ENCODE measurements around the gene MED15.
"Not testable (repeated sequence)": the region's sequence is repeated elsewhere in the genome, so short reads cannot be mapped to it uniquely, and the experiment has no call there.

MED15 gene

DNA sequence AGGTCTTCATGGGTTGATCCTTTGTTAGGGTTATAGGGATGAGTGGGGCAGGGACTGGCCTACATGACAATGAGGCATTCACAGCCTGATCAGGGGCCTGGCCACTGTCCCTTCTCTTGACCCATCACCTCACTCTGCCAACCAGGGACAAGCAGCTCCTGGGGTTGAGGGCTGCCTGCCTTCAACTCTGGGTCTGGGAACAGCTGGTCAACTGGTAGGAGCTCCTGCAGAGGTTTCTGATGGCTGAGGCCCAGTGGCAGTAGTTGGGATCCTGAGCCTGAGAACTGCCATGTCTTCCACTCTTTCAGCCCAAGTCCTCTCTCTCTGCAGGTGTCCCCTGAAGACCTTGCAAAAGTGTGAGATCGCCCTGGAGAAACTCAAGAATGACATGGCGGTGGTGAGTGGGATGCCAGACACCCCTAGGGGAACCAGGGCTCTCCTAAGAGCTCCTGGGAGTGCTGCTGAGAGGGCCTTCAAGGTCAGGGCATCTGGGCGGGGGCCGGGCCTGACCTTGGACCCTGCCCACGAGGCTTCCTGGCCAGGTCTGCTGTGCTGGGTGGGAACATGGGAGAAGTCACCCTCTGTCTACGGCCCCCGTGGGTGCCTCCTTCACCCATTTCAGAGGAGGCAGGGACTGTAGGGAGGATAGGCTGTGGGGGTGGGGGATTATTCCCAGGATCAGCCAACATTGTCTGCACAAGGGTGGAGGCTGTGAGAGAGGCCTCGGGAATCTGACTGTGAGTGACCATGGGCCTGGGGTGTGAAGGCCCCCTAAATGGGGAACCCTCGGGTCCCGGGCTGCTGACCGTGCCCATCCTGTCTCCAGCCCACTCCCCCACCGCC is 76.8 kb downstream of the MED15 start:
- DNase-seq (ENCODE audit: low spot score) = no peak

DNA sequence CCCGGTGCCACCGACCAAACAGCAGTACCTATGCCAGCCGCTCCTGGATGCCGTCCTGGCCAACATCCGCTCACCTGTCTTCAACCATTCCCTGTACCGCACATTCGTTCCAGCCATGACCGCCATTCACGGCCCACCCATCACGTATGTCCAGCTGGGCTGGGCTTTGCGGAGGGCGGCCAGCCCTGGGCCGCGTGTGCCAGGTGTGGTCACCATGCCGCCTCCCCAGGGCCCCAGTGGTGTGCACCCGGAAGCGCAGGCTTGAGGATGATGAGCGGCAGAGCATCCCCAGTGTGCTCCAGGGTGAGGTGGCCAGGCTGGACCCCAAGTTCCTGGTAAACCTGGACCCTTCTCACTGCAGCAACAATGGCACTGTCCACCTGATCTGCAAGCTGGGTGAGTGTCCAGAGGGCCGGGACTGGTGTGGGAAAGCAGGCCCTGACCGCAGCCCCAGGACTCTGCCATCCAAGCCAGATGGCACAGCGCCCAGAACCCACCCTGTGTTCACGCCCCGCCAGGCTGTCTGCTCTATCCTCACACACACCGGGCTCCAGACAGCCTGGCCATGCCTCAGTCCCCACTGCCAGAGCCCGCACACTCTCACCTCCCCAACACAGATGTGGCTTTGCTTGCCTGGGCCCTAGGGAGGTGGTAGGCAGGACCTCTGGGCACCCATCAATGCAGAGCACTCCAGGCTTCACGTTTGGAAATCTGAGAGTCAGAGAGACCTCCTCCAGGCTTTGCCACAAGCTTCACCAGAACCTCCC is 77.6 kb downstream of the MED15 start:
- DNase-seq (ENCODE audit: low spot score) = no peak

DNA sequence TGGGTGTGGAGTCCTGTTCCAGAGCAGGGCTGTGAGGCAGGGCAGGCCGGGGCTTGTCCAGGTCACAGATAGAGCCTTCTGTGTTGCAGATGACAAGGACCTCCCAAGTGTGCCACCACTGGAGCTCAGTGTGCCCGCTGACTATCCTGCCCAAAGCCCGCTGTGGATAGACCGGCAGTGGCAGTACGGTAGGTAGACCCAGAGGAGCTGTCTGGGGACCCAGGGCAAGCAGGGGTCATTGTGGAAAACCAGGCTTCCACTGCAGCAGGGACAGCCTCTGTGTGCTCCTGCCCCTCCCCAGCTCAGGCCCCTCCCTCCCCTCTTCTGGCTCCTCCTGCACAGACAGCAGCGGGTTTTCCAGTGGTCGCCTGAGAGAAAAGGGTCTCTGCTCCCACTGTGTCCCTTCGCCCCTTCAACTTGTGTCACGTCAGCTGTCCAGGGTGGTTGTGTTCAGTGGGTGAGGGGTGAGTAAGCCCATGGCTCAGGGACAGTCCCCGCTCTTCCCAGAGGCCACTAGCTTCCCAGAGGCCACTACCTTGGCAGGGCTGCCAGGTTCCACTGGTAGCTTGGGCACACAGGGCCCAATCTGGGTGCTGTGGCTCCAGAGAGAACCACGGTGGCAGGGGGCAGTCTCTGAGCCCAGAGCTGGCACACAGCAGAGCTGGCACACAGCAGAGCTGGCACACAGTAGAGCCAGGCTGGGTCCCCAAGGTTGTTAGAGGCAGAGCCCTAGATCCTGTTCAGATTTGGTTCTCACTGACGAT is 78.4 kb downstream of the MED15 start:
- no peak for DNase-seq (ENCODE audit: low spot score)

DNA sequence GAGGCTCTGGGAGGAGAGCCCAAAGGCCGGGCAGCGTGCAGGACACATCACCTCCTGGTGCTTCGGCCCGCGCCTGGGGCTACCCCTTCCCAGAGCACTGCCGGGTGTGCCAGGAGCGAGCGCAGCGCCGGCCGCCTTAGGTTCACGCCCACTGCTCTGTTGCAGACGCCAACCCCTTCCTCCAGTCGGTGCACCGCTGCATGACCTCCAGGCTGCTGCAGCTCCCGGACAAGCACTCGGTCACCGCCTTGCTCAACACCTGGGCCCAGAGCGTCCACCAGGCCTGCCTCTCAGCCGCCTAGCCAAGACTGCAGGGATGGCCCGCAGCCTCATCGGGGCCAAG is 79.0 kb downstream of the MED15 start:
- DNase-seq (ENCODE audit: low spot score) = no peak

DNA sequence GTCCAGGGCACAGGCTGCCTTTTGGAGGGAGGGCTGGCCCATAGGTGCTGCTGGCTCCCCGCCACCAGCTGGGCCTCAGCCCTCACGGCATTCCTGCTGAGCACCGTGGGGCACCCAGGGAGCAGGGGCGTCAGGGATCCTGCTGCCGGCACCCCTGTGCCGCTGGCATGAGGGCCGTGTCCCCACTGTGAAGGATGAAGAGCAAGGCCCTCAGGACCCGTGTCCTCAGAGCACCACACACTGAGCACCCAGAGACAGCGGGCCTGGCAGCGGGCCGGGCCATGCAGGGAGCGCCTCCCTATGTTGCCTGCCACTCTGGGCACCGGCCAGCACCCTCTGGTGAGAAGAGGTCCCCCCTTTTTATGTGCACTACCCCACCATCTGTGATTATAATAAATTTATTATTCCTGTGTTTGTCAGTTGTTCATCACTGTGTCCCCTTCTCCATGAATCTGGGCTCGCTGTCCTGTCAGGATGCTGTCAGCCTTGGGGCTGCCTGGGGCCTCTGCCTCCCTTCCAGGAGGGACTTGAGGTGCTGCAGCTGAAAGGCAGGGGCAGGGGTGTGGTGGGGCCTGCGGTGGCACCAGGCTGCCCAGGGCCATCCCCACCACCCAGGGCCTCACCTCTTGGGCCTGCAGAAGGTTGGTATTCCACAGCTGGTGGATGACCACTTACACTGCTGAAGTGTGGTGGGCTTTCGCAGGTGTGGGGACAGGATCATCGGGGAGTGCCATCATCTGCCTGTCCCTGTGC is 80.0 kb downstream of the MED15 start:
- no peak for DNase-seq (ENCODE audit: low spot score)

DNA sequence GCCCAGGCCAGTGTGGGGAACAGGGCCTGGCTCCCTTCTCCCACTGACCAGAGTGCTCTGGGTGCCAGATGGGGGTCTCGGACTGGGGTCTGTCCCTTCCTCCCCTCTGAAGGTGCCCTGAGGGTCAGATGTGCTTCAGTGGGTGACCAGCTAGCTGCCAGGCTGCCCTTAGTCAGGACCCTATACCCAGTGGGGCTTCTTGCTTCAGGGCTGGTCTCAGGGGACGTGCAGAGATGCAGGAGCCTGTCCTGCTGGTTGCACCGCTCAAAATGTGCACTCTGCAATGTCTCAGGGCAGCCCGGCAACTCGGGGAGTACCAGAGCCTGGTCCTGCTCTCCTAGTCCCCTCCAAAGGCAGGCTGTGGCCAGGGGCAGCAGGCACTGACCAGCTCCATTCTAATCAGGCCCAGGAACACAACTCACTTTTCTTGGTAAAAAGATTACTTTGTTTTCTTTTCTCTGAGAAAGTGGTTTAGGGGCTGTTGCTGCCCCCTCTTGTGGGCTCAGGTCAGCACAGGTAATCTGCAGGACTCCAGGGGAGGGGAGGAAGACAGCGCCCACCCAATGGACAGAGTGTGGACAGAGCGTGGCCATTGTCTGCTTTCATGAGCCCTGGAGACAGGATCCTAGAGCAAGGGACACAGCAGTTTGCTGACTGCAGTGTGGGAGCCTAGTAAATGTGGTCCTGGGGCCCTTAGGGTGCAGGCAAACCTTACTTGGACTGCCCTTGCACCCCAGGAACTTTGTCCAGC is 80.9 kb downstream of the MED15 start:
- no peak for DNase-seq (ENCODE audit: low spot score)

DNA sequence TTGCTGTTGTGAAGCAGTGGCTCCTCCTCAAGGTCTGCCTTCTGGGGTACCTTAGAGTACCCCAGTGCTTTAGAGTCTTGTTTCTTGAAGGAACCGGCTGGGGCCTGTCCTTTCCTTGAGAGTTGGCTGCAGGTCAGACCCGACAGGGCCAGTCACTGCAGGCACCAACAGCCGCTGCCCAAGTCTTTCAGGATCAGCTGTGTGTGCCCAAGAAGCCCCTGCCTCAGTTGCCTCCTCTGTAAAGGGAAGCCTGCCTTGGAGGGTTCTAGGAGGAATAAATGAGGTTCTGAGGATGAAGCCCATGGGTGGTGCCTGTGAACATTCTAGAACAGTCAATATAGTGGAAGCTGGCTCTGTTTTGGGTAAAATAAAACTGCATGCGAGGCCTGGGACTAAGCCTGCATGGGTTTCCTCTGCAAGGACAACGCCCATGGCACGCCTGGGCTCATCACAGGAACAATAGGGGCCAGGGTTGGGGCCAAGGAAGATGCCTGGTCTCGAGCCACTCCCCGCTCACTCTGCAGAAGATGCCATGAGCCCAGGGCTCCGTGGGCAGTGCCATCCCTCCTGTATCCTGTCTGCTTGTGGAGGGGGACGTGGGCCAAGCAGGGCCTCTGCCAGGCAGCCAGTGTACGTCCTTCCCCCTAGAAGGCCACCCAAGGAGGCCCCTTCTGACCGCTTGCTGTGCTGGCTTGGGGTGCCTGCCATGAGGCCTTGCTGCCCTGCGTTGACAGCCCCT is 81.6 kb downstream of the MED15 start:
- DNase-seq (ENCODE audit: low spot score) = no peak

DNA sequence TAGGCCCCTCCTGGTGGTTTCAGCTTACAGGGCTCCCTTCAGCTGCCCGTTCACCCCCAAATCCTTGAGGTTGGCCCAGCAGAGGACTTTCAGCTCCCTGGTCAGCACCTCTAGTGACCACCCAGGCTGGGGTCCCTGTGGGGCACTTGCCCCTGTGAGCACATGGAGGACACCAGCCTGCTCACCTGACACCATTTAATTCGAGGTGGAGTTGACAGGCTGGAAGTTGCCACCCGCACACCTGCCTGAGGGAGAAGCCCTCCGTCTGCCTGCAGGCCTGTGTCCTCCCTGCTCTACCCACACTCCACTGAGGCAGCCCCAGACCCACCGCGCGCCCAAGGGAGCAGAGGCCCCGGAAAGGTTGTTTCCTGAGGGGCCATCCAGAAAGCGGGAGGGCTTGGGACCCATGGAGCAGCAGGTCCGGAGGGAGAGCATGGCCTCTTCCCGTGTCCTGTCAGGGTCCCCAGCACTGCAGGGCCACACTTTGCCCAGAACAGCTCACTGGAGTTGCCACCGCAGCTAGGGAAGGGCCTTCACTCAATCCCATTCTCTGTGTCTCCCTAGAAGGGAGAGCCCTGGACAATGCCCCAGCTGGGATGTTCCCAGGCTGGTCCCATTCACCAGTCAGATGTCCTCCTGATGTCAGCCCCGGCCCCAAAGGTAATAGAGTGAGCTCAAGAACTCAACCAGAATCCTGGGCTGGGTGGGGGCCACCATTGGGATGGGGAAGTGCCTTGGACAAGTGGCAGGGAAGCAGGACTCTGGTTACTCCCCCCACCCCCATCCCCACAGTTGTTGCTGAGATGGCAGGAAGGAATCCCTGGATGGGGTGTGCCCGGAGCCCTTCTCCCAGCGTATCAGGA is 82.4 kb downstream of the MED15 start:
- no peak for DNase-seq (ENCODE audit: low spot score)

DNA sequence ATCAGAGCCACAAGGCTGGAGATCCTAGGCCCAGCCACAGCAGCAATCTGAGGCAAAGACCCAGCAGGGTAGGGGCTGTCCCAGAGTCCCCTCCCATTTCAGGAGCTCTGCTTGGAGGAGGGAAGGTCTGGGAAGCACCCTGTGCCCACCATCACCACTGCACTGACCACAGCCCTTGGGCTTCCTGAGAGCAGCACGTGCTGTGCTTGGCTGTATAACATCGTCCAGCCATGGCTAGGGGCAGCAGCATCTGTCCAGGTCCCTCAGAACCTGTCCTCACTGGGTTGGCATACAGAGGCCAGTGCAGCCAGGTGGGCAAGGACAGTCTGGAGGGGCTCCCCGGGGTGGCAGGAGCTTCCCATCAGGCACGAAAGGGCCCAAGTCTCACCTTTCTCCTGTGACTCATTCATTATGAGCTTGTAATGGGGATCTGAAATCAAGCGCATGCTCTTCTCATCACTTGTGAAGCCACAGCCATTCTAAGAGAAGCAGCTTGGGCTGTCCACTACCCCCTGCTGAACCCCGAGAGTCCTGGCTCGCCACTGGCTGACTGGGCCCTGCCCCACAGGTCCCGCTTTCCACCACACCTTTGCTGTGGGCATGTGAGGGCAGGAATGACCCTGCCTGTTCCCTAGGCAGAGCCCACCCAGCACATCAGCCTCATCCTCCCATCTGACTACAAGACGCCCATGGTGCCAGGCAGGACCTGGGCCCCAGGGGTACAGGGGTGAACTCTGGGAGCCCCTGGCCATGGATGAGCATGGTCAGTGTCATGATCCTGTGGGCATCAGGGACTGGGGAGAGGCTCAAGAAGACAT is 83.3 kb downstream of the MED15 start:
- no peak for DNase-seq (ENCODE audit: low spot score)

DNA sequence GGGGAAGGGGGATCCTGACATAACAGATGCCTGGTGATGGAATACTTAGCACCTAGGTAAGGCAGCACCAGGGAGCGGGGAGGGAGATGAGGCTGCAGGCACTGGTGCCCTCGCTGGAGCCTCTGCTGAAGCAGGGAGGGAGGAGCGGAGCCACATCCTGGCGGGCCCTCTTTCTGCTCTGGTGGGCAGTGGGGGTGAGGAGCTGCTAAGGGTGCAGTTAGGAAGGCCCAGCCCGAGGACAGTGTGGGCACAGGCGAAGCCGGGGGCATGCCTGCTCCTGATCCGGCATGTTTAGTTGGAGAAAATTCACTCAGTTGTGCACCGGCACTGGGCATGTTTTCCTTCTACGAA is 83.9 kb downstream of the MED15 start:
- DNase-seq (ENCODE audit: low spot score) = no peak

DNA sequence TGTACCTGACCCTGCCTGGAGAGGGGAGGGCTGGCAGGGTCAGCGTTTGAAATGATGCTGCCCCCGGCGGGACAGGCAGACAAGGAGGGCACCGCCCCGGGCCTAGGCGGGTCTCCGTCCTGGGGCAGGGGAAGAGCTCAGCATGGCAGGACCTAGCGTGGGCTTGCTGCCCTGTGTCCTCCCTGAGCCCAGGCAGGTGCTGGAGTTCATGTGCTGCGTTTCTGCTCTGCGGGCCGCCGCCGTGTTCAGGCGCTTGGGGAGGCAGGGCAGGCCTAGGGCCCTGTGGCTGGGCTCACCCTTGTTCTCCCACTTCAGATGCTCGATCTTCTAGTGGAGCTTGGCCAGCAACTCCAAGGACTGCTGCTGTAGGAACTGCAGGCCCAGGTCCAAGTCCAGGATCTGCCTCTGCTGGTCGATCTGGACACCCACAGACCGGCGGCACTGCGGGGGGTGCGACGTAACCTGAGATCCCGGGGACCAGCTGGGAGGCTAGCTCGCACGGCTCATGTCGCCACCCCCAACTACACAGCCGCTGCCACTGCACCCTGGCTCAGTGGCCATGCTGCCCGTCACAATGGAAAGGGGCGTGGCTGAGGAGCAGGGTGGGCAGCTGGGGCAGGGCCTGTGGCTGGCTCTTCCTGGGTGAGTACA is 84.4 kb downstream of the MED15 start:
- DNase-seq (ENCODE audit: low spot score) = no peak

DNA sequence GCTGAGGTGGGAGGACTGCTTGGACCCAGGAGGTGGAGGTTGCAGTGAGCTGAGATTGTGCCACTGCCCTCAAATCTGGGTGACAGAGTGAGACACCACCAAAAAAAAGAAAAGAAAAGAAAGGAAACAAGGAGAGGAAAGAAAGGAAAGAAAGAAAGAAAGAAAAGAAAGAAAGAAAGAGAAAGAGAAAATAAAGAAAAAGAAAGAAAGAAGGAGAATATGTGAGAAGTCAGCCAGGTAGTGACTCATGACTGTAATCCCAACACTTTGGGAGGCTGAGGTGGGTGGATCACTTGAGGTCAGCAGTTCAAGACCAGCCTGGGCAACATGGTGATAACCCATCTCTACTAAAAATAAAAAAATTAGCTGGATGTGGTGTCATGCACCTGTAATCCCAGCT is 86.6 kb downstream of the MED15 start:
- DNase-seq (ENCODE audit: low spot score) = not testable (repeated sequence)

DNA sequence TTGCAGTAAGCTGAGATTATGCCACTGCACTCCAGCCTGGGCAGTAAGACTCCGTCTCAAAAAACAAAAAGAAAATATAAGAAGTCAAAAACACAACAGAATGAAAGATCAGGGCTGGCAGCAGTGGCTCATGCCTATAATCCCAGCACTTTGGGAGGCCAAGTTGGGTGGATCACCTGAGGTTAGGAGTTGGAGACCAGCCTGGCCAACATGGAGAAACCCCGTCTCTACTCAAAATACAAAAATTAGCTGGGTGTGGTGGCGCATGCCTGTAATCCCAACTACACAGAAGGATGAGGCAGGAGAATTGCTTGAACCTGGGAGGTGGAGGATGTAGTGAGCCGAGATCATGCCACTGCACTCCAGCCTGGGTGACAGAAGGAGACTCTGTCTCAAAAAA is 87.1 kb downstream of the MED15 start:
- not testable (repeated sequence) for DNase-seq (ENCODE audit: low spot score)

DNA sequence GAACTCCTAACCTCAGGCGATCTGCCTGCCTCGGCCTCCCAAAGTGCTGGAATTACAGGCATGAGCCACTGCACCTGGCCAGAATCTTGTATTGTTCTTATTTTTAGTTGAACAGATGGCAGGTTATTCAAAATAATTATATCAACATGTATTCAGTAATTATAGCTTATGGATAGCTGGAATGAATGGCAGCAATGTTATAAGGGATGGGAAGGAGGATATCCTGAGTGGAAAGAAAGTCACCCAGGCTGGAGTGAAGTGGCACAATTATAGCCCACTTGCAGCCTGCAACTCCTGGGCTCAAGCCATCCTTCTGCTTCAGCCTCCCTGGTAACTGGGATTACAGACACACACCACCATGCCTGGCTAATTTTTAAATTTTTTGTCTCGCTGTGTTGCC is 88.1 kb downstream of the MED15 start:
- DNase-seq (ENCODE audit: low spot score) = no peak

DNA sequence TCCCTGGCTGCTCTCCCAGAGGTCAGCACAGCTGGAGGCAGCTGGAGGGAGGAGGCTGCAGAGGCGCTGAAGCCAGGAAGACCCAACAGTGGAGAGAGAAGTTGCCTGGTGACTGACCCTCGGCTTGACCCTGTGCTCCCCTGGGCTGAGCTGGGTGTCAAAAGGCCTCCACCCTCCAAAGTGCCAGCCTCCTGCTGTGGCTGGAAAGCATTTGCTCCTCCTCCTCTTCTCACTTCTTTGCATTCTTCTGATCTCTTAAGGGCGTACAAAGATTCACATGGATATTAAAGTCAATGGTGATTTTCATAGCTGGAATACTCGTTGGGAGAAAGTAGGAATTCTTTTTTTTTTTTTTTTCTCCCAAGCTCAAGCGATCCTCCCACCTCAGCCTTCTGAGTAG is 91.7 kb downstream of the MED15 start:
- no peak for DNase-seq (ENCODE audit: low spot score)

DNA sequence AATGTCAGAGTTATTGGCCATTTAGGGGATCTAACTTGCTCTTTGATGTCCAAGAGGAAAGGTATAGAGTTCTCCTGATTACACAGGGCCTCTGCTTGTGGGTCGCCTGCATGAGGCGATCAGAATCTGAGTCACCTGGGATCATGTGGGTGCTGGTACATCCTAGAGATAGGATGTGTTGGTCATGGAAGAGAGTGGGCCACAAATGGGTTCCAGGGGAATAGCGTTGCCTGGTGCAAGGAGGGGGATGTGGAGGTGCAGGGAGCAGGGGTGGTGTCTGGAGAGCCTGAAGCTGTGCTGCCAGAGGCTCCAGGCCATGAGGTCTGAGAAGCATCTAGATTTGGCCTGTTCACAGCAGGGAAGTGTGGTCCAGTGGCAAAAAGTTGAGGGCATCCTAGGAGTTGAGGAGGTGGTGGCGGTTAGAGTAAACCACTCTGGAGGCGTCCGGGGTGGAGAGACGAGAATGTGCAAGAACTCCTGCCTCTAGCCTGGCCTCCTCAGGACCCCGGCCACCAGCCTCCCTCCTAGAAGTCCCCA is 92.8 kb downstream of the MED15 start:
- no peak for DNase-seq (ENCODE audit: low spot score)

DNA sequence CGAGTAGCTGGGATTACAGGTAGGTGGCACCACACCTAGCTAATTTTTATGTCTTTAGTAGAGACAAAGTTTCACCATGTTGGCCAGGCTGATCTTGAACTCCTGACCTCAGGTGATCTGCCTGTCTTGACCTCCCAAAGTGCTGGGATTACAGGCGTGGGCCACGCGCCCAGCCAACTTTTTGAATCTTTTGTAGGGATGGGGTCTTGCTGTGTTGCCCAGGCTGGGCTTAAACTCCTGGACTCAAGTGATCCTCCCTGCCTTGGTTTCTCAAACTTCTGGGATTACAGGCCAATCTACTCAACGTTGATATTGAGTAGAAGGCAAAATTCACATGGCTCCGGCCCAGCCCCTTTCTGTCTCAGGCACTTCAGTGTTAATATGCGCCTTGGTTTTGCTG is 93.9 kb downstream of the MED15 start:
- DNase-seq (ENCODE audit: low spot score) = no peak

DNA sequence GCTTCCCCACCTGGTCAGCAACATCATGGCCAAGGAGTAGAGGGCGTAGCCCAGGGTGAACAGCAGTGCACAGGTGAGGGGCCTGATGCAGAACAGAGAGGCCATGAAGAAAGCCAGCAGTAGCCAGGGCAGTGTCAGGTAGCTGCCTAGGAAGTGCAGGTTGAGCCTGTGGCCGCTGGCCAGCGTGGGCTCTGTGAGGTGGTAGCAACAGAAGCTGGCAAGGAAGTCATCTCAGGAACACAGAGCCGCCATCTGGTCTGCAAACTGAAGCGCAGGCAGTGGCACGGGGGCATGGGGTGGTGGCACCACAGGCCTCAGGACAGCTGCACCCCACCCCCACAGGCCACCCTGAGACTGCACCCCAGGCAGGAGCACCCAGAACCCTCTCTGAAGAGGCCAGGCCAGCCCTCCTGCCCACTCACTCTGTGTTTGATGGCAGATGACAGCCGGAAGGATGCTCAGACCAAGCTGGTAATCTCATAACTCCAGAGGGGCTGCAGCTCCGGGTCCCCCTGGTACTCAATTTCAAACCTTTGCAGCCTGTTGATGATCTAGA is 95.3 kb downstream of the MED15 start:
- DNase-seq (ENCODE audit: low spot score) = no peak
